C4-2B (cell line): ENCODE results near the gene SRGAP2C.
"Not testable (repeated sequence)": the region's sequence is repeated elsewhere in the genome, so short reads cannot be mapped to it uniquely, and the experiment has no call there.

ENCODE experiments used
- H3K27ac ChIP-seq: fragments of 450-650 bp; 2 replicates; pipeline ENCODE4 v1.5.1; 2017

SRGAP2C gene

GRCh38 chr1:121185140-121185708 lies 449 bp downstream of the SRGAP2C start:
- H3K27ac ChIP-seq: peak overlapping the region; percentile 50

- H3K27ac ChIP-seq: not testable (repeated sequence)
Measured at GRCh38 chr1:121186191-121186590, 1.4 kb downstream of the SRGAP2C start.

- not testable (repeated sequence) for H3K27ac ChIP-seq
Measured at GRCh38 chr1:121187914-121188313, 3.1 kb downstream of the SRGAP2C start.

- H3K27ac ChIP-seq: not testable (repeated sequence)
Measured at GRCh38 chr1:121192512-121192911, 7.7 kb downstream of the SRGAP2C start.

GRCh38 chr1:121197095-121197882 lies 12.5 kb downstream of the SRGAP2C start:
- not testable (repeated sequence) for H3K27ac ChIP-seq

- H3K27ac ChIP-seq: not testable (repeated sequence)
Measured at GRCh38 chr1:121199763-121200162, 15.0 kb downstream of the SRGAP2C start.

GRCh38 chr1:121200232-121200631 lies 15.5 kb downstream of the SRGAP2C start:
- not testable (repeated sequence) for H3K27ac ChIP-seq

GRCh38 chr1:121200985-121201981 lies 16.5 kb downstream of the SRGAP2C start:
- H3K27ac ChIP-seq: not testable (repeated sequence)

- not testable (repeated sequence) for H3K27ac ChIP-seq
Measured at GRCh38 chr1:121202986-121203385, 18.2 kb downstream of the SRGAP2C start.

- H3K27ac ChIP-seq: not testable (repeated sequence)
Measured at GRCh38 chr1:121205786-121206711, 21.3 kb downstream of the SRGAP2C start.

GRCh38 chr1:121207328-121207727 lies 22.6 kb downstream of the SRGAP2C start:
- H3K27ac ChIP-seq: not testable (repeated sequence)

GRCh38 chr1:121208375-121208774 lies 23.6 kb downstream of the SRGAP2C start:
- not testable (repeated sequence) for H3K27ac ChIP-seq

- H3K27ac ChIP-seq: not testable (repeated sequence)
Measured at GRCh38 chr1:121210778-121211177, 26.0 kb downstream of the SRGAP2C start.

- H3K27ac ChIP-seq: not testable (repeated sequence)
Measured at GRCh38 chr1:121213491-121213890, 28.7 kb downstream of the SRGAP2C start.

- H3K27ac ChIP-seq: not testable (repeated sequence)
Measured at GRCh38 chr1:121214544-121215156, 29.9 kb downstream of the SRGAP2C start.

GRCh38 chr1:121215699-121216417 lies 31.1 kb downstream of the SRGAP2C start:
- H3K27ac ChIP-seq: not testable (repeated sequence)

GRCh38 chr1:121216676-121217075 lies 31.9 kb downstream of the SRGAP2C start:
- not testable (repeated sequence) for H3K27ac ChIP-seq

- H3K27ac ChIP-seq: not testable (repeated sequence)
Measured at GRCh38 chr1:121221770-121222169, 37.0 kb downstream of the SRGAP2C start.

GRCh38 chr1:121224714-121225113 lies 39.9 kb downstream of the SRGAP2C start:
- not testable (repeated sequence) for H3K27ac ChIP-seq

- not testable (repeated sequence) for H3K27ac ChIP-seq
Measured at GRCh38 chr1:121226295-121226904, 41.6 kb downstream of the SRGAP2C start.
